HepG2 (cell line): Measurements from ENCODE around the gene IL31. TPM values are rescaled to one million over a fixed set of nuclear protein-coding genes. Genes with fewer than 3 reads are reported as not detected.

Experiments
- CBX2 ChIP-seq, 2 experiments: fragments of 200-600 bp in 1 of 2; sonication (generic); formaldehyde crosslinking in 1 of 2; IDR thresholded peaks; 2 replicates each; pipeline versions ENCODE4 v1.7.0 to v1.8.1; 2018 to 2022; ENCODE audit warnings: low read depth in 2 of 2, low read length in 1 of 2, mild to moderate bottlenecking in 1 of 2, missing genetic modification reagents in 1 of 2
- EZH2 ChIP-seq: conservative IDR thresholded peaks from 2 replicates; pipeline ENCODE4 v1.6.1; 2012; ENCODE audit warnings: mild to moderate bottlenecking, low read depth, low read length, moderate library complexity
- FOXP1 ChIP-seq, 2 experiments: fragments of 450-650 bp in 1 of 2; IDR thresholded peaks; 2 replicates each; pipeline ENCODE4 v1.6.1; 2017 to 2018; ENCODE audit warnings: antibody characterized with exemption in 1 of 2
- KAT2B ChIP-seq: fragments of 150-350 bp; IDR thresholded peaks from 2 replicates; pipeline ENCODE4 v1.6.1; 2014; ENCODE audit warnings: low read depth, low read length, borderline replicate concordance
- KDM3A ChIP-seq: IDR thresholded peaks from 2 replicates; pipeline ENCODE4 v1.6.1; 2018; ENCODE audit warnings: low read depth, missing compliant biosample characterization
- LCORL ChIP-seq, 2 experiments: fragments of 450-650 bp in 1 of 2; sonication (generic) in 1 of 2; formaldehyde crosslinking in 1 of 2; IDR thresholded peaks; 2 replicates each; pipeline versions ENCODE4 v1.5.0 to v1.6.1; 2017 to 2020; ENCODE audit warnings: antibody characterized with exemption in 1 of 2, missing genetic modification reagents in 1 of 2
- MIER3 ChIP-seq: IDR thresholded peaks from 2 replicates; pipeline ENCODE4 v1.6.1; 2016; ENCODE audit warnings: missing compliant biosample characterization, borderline replicate concordance
- NCOA5 ChIP-seq: sonication (generic); formaldehyde crosslinking; IDR thresholded peaks from 2 replicates; pipeline ENCODE4 v1.4.0; 2020; ENCODE audit warnings: missing genetic modification reagents
- NKX3-1 ChIP-seq: sonication (generic); formaldehyde crosslinking; IDR thresholded peaks from 2 replicates; pipeline ENCODE4 v1.5.0; 2020; ENCODE audit warnings: missing genetic modification reagents
- PAWR ChIP-seq: sonication (generic); formaldehyde crosslinking; IDR thresholded peaks from 2 replicates; pipeline ENCODE4 v1.4.0; 2020; ENCODE audit warnings: missing genetic modification reagents, mild to moderate bottlenecking, borderline replicate concordance
- REL ChIP-seq: sonication (generic); formaldehyde crosslinking; conservative IDR thresholded peaks from 2 replicates; pipeline ENCODE4 v1.8.0; 2022; ENCODE audit warnings: mild to moderate bottlenecking, missing genetic modification reagents, moderate library complexity
- ZBTB42 ChIP-seq: sonication (generic); formaldehyde crosslinking; IDR thresholded peaks from 2 replicates; pipeline ENCODE4 v1.5.0; 2020; ENCODE audit warnings: mild to moderate bottlenecking, missing genetic modification reagents
- ZNF607 ChIP-seq: sonication (generic); formaldehyde crosslinking; IDR thresholded peaks from 2 replicates; pipeline ENCODE4 v1.5.1; 2020; ENCODE audit warnings: missing genetic modification reagents, mild to moderate bottlenecking, borderline replicate concordance
- ZNF709 ChIP-seq: sonication (generic); formaldehyde crosslinking; IDR thresholded peaks from 2 replicates; pipeline ENCODE4 v1.5.0; 2020; ENCODE audit warnings: mild to moderate bottlenecking, missing genetic modification reagents
- ZNF83 ChIP-seq: sonication (generic); formaldehyde crosslinking; IDR thresholded peaks from 2 replicates; pipeline ENCODE4 v1.4.0; 2020; ENCODE audit warnings: missing genetic modification reagents, mild to moderate bottlenecking, borderline replicate concordance
- polyA plus RNA-seq, 8 experiments: library from polyadenylated mRNA; depleted of rRNA in 3 of 8; stranded (reverse) in 7 of 8; unstranded in 1 of 8; fragments of >200 nt; fragmentation: Illumina TruSeq in 4 of 8; extraction: Trizol in 4 of 8; gene quantifications; 2 replicates each; pipeline versions ENCODE4 v1.2.1 to v1.2.3, GENCODE V29; 2011 to 2016; ENCODE audit warnings: low read depth in 4 of 8, missing spikeins in 1 of 8, mixed read lengths in 1 of 8; ENCODE audit not compliant: insufficient read depth in 1 of 8
- total RNA-seq, 5 experiments: library from RNA; depleted of rRNA; stranded (reverse); fragments of >200 nt; fragmentation: Illumina TruSeq; extraction: Trizol; gene quantifications; 2 replicates each; pipeline ENCODE4 v1.2.3, GENCODE V29; 2016; ENCODE audit warnings: low read depth in 1 of 5
- TF ChIP-seq, protein P1 (sequence below): sonication (generic); formaldehyde crosslinking; IDR thresholded peaks from one replicate; pipeline ENCODE4 v1.5.1; 2020; ENCODE audit warnings: mild to moderate bottlenecking, missing genetic modification reagents; ENCODE audit errors: not compliant biosample characterization
- TF ChIP-seq, protein P2 (sequence below): sonication (generic); formaldehyde crosslinking; IDR thresholded peaks from 2 replicates; pipeline ENCODE4 v1.5.0; 2020; ENCODE audit warnings: missing genetic modification reagents

The IL31 gene
- total and polyA plus RNA-seq, 2 of the 13 experiments (the other 11 are each of a cell fraction or from before 2014, with no cell fraction given): not detected

DNA sequence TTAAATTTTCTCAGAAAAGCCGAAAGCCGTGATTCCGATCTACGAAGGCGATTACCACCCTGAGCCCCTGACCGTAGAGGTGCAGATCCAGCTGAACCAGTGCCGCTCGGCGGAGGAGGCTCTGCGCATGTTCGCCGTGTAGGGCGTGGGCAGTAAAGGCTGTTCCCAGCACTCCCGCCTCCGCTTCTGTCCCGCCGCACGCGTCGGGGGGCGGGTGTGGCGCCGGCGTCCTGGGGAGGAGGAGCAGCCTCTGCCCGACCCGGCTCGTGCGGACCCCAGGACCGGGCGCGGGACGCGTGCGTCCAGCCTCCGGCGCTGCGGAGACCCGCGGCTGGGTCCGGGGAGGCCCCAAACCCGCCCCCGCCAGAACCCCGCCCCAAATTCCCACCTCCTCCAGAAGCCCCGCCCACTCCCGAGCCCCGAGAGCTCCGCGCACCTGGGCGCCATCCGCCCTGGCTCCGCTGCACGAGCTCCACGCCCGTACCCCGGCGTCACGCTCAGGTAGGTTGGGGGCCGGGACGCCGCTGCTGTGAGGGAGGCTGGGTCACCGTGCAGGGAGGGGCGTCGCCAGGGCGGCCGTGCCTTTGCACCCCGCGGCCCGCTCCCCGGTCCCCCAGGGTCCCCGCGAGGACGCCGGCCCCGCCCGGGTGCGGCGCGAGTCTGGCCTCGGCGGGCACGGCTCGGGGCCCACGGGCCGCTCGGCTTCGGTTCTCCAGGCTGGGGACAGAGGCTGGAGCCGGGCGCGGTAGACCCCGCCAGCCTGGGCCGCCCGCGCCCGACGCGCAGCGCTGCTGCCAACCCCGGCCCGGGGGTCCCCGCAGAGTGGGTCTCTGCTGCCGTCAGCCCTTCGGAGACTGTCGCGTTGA is 29.5 kb upstream of the IL31 start, which contains the start of gene B3GNT4 (continued):
- TF ChIP-seq, protein P1, sequence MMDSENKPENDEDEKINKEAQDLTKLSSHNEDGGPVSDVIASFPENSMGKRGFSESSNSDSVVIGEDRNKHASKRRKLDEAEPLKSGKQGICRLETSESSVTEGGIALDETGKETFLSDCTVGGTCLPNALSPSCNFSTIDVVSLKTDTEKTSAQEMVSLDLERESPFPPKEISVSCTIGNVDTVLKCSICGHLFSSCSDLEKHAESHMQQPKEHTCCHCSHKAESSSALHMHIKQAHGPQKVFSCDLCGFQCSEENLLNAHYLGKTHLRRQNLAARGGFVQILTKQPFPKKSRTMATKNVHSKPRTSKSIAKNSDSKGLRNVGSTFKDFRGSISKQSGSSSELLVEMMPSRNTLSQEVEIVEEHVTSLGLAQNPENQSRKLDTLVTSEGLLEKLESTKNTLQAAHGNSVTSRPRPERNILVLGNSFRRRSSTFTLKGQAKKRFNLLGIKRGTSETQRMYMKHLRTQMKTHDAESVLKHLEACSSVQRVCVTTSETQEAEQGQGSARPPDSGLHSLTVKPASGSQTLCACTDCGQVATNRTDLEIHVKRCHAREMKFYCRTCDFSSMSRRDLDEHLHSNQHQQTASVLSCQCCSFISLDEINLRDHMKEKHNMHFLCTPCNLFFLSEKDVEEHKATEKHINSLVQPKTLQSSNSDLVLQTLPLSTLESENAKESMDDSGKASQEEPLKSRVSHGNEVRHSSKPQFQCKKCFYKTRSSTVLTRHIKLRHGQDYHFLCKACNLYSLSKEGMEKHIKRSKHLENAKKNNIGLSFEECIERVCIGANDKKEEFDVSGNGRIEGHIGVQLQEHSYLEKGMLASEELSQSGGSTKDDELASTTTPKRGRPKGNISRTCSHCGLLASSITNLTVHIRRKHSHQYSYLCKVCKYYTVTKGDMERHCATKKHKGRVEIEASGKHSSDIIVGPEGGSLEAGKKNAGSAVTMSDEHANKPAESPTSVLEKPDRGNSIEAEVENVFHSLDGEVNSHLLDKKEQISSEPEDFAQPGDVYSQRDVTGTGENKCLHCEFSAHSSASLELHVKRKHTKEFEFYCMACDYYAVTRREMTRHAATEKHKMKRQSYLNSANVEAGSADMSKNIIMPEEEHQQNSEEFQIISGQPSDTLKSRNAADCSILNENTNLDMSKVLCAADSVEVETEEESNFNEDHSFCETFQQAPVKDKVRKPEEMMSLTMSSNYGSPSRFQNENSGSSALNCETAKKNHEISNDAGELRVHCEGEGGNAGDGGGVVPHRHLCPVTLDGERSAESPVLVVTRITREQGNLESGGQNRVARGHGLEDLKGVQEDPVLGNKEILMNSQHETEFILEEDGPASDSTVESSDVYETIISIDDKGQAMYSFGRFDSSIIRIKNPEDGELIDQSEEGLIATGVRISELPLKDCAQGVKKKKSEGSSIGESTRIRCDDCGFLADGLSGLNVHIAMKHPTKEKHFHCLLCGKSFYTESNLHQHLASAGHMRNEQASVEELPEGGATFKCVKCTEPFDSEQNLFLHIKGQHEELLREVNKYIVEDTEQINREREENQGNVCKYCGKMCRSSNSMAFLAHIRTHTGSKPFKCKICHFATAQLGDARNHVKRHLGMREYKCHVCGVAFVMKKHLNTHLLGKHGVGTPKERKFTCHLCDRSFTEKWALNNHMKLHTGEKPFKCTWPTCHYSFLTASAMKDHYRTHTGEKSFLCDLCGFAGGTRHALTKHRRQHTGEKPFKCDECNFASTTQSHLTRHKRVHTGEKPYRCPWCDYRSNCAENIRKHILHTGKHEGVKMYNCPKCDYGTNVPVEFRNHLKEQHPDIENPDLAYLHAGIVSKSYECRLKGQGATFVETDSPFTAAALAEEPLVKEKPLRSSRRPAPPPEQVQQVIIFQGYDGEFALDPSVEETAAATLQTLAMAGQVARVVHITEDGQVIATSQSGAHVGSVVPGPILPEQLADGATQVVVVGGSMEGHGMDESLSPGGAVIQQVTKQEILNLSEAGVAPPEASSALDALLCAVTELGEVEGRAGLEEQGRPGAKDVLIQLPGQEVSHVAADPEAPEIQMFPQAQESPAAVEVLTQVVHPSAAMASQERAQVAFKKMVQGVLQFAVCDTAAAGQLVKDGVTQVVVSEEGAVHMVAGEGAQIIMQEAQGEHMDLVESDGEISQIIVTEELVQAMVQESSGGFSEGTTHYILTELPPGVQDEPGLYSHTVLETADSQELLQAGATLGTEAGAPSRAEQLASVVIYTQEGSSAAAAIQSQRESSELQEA: no peak
- TF ChIP-seq REL (CRISPR knock-in tag): no peak
- no peak for TF ChIP-seq PAWR
- no peak for TF ChIP-seq NCOA5 (CRISPR knock-in tag)
- TF ChIP-seq ZNF83: no peak
- no peak for TF ChIP-seq FOXP1 (IDR thresholded peaks at IDR 0.05)
- TF ChIP-seq FOXP1 (CRISPR knock-in tag; IDR thresholded peaks at IDR 0.05): no peak
- TF ChIP-seq ZBTB42 (CRISPR knock-in tag): no peak
- TF ChIP-seq EZH2: peak; percentile 59
- TF ChIP-seq, protein P2, sequence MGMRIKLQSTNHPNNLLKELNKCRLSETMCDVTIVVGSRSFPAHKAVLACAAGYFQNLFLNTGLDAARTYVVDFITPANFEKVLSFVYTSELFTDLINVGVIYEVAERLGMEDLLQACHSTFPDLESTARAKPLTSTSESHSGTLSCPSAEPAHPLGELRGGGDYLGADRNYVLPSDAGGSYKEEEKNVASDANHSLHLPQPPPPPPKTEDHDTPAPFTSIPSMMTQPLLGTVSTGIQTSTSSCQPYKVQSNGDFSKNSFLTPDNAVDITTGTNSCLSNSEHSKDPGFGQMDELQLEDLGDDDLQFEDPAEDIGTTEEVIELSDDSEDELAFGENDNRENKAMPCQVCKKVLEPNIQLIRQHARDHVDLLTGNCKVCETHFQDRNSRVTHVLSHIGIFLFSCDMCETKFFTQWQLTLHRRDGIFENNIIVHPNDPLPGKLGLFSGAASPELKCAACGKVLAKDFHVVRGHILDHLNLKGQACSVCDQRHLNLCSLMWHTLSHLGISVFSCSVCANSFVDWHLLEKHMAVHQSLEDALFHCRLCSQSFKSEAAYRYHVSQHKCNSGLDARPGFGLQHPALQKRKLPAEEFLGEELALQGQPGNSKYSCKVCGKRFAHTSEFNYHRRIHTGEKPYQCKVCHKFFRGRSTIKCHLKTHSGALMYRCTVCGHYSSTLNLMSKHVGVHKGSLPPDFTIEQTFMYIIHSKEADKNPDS (CRISPR knock-in tag): no peak
- 0 out of 2 replicates have a peak, but pooled peaks have one; percentile 9 for TF ChIP-seq NKX3-1
- TF ChIP-seq ZNF709 (CRISPR knock-in tag): peak; percentile 27; the same call in 1 of the 2 replicates
- TF ChIP-seq CBX2 (IDR thresholded peaks at IDR 0.05; ENCODE audit: low read depth, low read length): no peak
- TF ChIP-seq CBX2 (CRISPR knock-in tag; IDR thresholded peaks at IDR 0.05; ENCODE audit: low read depth): no peak
- TF ChIP-seq LCORL (IDR thresholded peaks at IDR 0.05): no peak
- no peak for TF ChIP-seq LCORL (CRISPR knock-in tag; IDR thresholded peaks at IDR 0.05)
- TF ChIP-seq KDM3A (CRISPR knock-in tag): peak; percentile 56; the same call in 1 of the 2 replicates
- TF ChIP-seq KAT2B: no peak
- peak; percentile 62; the same call in 1 of the 2 replicates for TF ChIP-seq ZNF607
- no peak for TF ChIP-seq MIER3 (CRISPR knock-in tag)
